Measurements from ENCODE around the gene CD69. TPM values are rescaled to one million over a fixed set of nuclear protein-coding genes. Genes with fewer than 3 reads are reported as not detected.

The CD69 gene
- total RNA-seq: 100 to 1,000 TPM; 143 to 152 TPM

GRCh38 chr12:9760699-9761418, at the start of gene CD69:
CD69 (minus strand) TSS chr12:9760901; CDS start chr12:9760820, 81 bp downstream.
- H3K27me3 Mint-ChIP-seq: peaks cover 7% of the 10 kb centered on the region
- peak within 1 kb of the TSS; percentile 99 for H3K4me3 Mint-ChIP-seq
- H3K27ac Mint-ChIP-seq: peak within 1 kb of the TSS; percentile 98
- H3K4me1 Mint-ChIP-seq: peaks cover 48% of the 10 kb centered on the region
- peaks cover 9% of the 10 kb centered on the region for H3K9me3 Mint-ChIP-seq
- peaks cover 62% of the 10 kb centered on the region for H3K36me3 Mint-ChIP-seq
- DNase-seq: peak; percentile 82

GRCh38 chr12:9809866-9810265, 49.2 kb upstream of the CD69 start:
- Mint-ChIP-seq H3K9me3 (no peaks in the 10 kb centered on the region), H3K4me3 (no peak overlapping the region), H3K27me3 (peaks cover 9% of the 10 kb centered on the region)

GRCh38 chr12:9809338-9809737, 48.6 kb upstream of the CD69 start:
- Mint-ChIP-seq H3K27me3 (peaks cover 9% of the 10 kb centered on the region), H3K36me3 (no peaks in the 10 kb centered on the region), H3K4me3 (no peak overlapping the region), H3K9me3 (no peaks in the 10 kb centered on the region), H3K4me1 (peaks cover 12% of the 10 kb centered on the region), H3K27ac (no peak overlapping the region)
- no peak for DNase-seq

More at GRCh38 chr12:9809866-9810265, 49.2 kb upstream of the CD69 start:
- Mint-ChIP-seq H3K36me3 (no peaks in the 10 kb centered on the region), H3K4me1 (peaks cover 13% of the 10 kb centered on the region), H3K27ac (no peak overlapping the region)
- no peak for DNase-seq

- no peak overlapping the region for H3K4me3 Mint-ChIP-seq
- no peak for DNase-seq
- H3K36me3 Mint-ChIP-seq: no peaks in the 10 kb centered on the region
- no peak overlapping the region for H3K27ac Mint-ChIP-seq
- H3K27me3 Mint-ChIP-seq: peaks cover 9% of the 10 kb centered on the region
- peaks cover 9% of the 10 kb centered on the region for H3K4me1 Mint-ChIP-seq
- H3K9me3 Mint-ChIP-seq: no peaks in the 10 kb centered on the region
These were observed 47.8 kb upstream of the CD69 start for GRCh38 chr12:9808504-9808903.

DNA sequence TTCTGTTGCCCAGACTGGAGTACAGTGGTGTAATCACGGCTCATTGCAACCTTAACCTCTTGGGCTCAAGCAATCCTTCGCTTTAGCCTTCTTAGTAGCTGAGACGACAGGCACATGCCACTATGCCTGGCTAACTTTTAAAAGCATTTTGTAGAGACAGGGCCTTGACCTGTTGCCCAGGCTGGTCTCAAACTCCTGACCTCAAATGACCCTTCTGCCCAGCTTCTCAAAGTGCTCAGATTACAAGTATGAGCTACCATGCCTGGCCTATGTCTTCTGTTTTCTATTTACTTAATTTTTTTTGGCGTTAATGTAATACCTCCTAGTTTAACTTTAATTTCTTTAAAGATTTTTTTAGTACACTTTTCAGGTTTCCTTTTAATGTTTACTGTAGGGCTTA, 46.0 kb upstream of the CD69 start:
- Mint-ChIP-seq H3K4me1 (peaks cover 4% of the 10 kb centered on the region), H3K27ac (no peak overlapping the region), H3K9me3 (no peaks in the 10 kb centered on the region), H3K27me3 (peaks cover 5% of the 10 kb centered on the region), H3K4me3 (no peak overlapping the region), H3K36me3 (no peaks in the 10 kb centered on the region)
- no peak for DNase-seq

GRCh38 chr12:9805883-9806282, 45.2 kb upstream of the CD69 start:
- Mint-ChIP-seq H3K4me1 (peaks cover 4% of the 10 kb centered on the region), H3K4me3 (no peak overlapping the region), H3K9me3 (peaks cover 1% of the 10 kb centered on the region), H3K27me3 (no peaks in the 10 kb centered on the region), H3K27ac (no peak overlapping the region), H3K36me3 (no peaks in the 10 kb centered on the region)
- DNase-seq: no peak

DNA sequence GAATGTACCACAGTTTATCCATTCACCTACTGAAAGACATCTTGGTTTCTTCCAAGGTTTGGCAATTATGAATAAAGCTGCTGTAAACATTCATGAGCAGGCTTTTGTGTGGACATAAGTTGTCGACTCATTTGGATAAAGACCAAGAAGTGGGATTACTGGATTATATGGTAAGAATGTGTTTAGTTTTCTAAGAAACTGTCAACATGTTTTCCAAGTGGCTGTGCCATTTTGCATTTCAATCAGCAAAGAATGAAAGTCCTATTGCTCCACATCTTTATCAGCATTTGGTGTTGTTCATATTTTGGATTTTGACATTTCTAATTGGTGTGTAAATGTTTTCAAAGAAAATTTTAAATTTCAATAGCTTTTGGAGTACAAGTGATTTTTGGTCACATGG, 39.3 kb upstream of the CD69 start:
- Mint-ChIP-seq H3K27ac (no peak overlapping the region), H3K4me3 (no peak overlapping the region), H3K9me3 (peaks cover 1% of the 10 kb centered on the region), H3K4me1 (peaks cover 25% of the 10 kb centered on the region), H3K27me3 (no peaks in the 10 kb centered on the region), H3K36me3 (peaks cover 5% of the 10 kb centered on the region)
- no peak for DNase-seq

GRCh38 chr12:9797722-9798619, 37.3 kb upstream of the CD69 start:
- Mint-ChIP-seq H3K27me3 (no peaks in the 10 kb centered on the region), H3K4me1 (peaks cover 41% of the 10 kb centered on the region), H3K4me3 (peak overlapping the region; percentile 54), H3K36me3 (peaks cover 14% of the 10 kb centered on the region), H3K27ac (peak overlapping the region; percentile 64), H3K9me3 (peaks cover 1% of the 10 kb centered on the region)
- peak; percentile 60 for DNase-seq

GRCh38 chr12:9796971-9797370, 36.3 kb upstream of the CD69 start:
- DNase-seq: no peak
- Mint-ChIP-seq H3K27me3 (no peaks in the 10 kb centered on the region), H3K36me3 (peaks cover 16% of the 10 kb centered on the region), H3K4me3 (peak overlapping the region; percentile 77), H3K9me3 (peaks cover 4% of the 10 kb centered on the region), H3K4me1 (peaks cover 50% of the 10 kb centered on the region), H3K27ac (peak overlapping the region; percentile 91)

GRCh38 chr12:9796346-9796745, 35.6 kb upstream of the CD69 start:
- Mint-ChIP-seq H3K4me1 (peaks cover 56% of the 10 kb centered on the region), H3K27ac (peak overlapping the region; percentile 91), H3K4me3 (peak overlapping the region; percentile 77), H3K36me3 (peaks cover 21% of the 10 kb centered on the region), H3K27me3 (no peaks in the 10 kb centered on the region), H3K9me3 (peaks cover 7% of the 10 kb centered on the region)
- DNase-seq: no peak

- Mint-ChIP-seq H3K4me1 (peaks cover 60% of the 10 kb centered on the region), H3K4me3 (peak overlapping the region; percentile 77), H3K27ac (peak overlapping the region; percentile 91), H3K27me3 (no peaks in the 10 kb centered on the region), H3K9me3 (peaks cover 6% of the 10 kb centered on the region), H3K36me3 (peaks cover 22% of the 10 kb centered on the region)
- no peak for DNase-seq
These were observed 35.2 kb upstream of the CD69 start for GRCh38 chr12:9795945-9796344.

- H3K4me3 Mint-ChIP-seq: peak overlapping the region; percentile 77
These were observed 33.9 kb upstream of the CD69 start for GRCh38 chr12:9794484-9795093.

GRCh38 chr12:9793779-9794395, 33.2 kb upstream of the CD69 start:
- peaks cover 26% of the 10 kb centered on the region for H3K36me3 Mint-ChIP-seq
- H3K9me3 Mint-ChIP-seq: peaks cover 15% of the 10 kb centered on the region
- DNase-seq: no peak
- peak overlapping the region; percentile 77 for H3K4me3 Mint-ChIP-seq
- H3K27ac Mint-ChIP-seq: peak overlapping the region; percentile 91
- no peaks in the 10 kb centered on the region for H3K27me3 Mint-ChIP-seq
- H3K4me1 Mint-ChIP-seq: peaks cover 60% of the 10 kb centered on the region

More at GRCh38 chr12:9794484-9795093, 33.9 kb upstream of the CD69 start:
- Mint-ChIP-seq H3K4me1 (peaks cover 60% of the 10 kb centered on the region), H3K27me3 (no peaks in the 10 kb centered on the region), H3K36me3 (peaks cover 26% of the 10 kb centered on the region), H3K9me3 (peaks cover 10% of the 10 kb centered on the region), H3K27ac (peak overlapping the region; percentile 91)
- no peak for DNase-seq

DNA sequence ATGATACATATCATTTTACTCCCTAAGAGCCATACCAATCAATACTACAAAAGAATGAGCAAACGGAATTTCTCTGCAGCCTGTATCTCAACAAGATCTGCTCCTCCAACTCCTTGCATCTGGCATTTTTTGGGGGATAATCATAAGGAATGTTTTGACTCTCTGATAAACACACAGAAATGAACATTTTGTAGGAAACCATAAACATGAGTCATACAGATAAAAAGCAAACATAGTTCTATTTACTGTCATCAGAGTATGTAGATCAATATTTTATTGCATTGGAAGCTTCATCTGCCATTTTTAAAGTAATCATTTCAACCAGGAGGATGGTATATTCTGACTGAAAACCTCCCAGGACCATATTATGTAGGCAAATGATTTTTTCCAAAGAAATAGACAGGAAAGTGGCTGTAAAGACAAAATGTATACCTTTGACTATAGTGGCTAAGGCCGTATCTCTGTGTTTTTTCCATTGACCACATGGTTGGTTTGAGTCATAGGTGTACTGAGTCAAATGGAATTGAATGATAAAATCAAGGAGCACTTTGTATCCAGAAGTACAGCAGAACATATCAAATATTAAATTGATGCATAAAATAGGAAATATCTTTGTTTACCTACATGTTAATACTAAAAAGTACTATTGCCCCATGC, 32.4 kb upstream of the CD69 start:
- Mint-ChIP-seq H3K9me3 (peaks cover 15% of the 10 kb centered on the region), H3K27ac (peak overlapping the region; percentile 91)

More for the DNA sequence above, 32.4 kb upstream of the CD69 start:
- H3K36me3 Mint-ChIP-seq: peaks cover 28% of the 10 kb centered on the region
- no peaks in the 10 kb centered on the region for H3K27me3 Mint-ChIP-seq
- DNase-seq: peak; percentile 10
- H3K4me1 Mint-ChIP-seq: peaks cover 59% of the 10 kb centered on the region
- peak overlapping the region; percentile 77 for H3K4me3 Mint-ChIP-seq
